HL-60 (cell line): ENCODE measurements around the gene KIF24.

Source experiments
- GABPA ChIP-seq: IDR thresholded peaks from 2 replicates; pipeline ENCODE4 v1.6.1; 2012; ENCODE audit warnings: low read depth
- POLR2AphosphoS5 ChIP-seq: IDR thresholded peaks from 2 replicates; pipeline ENCODE4 v1.6.1; 2012; ENCODE audit warnings: low read depth
- SPI1 ChIP-seq: IDR thresholded peaks from 2 replicates; pipeline ENCODE4 v1.6.1; 2012; ENCODE audit warnings: low read depth, mild to moderate bottlenecking, borderline replicate concordance
- TF ChIP-seq, protein P1 (sequence below): IDR thresholded peaks from one replicate; pipeline ENCODE4 v1.5.1; 2011; ENCODE audit warnings: low read length, control low read depth, inconsistent platforms; ENCODE audit not compliant: insufficient read depth
- TF ChIP-seq, protein P2 (sequence below): IDR thresholded peaks from 2 replicates; pipeline ENCODE4 v1.6.1; 2012; ENCODE audit warnings: low read depth; ENCODE audit not compliant: insufficient replicate concordance

DNA sequence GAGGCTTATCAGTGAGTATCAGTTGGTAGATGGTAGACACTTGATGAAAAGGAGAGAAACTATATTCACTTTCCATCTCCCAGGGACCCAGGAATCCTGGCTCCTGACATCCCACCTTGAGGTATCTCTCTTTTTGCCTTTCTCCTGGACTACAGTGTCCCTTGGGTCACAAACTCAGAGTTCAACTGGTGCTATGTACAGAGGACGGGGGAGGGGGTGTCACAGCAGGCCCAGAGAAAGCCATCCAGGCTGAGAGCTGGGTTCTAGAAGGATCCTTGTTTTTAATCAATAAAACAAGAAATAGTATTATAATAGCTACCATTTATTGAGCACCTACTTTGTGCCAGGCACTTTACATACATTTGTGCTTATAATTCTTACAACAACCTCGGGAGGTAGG, 37.3 kb upstream of the KIF24 start:
- TF ChIP-seq, protein P1, sequence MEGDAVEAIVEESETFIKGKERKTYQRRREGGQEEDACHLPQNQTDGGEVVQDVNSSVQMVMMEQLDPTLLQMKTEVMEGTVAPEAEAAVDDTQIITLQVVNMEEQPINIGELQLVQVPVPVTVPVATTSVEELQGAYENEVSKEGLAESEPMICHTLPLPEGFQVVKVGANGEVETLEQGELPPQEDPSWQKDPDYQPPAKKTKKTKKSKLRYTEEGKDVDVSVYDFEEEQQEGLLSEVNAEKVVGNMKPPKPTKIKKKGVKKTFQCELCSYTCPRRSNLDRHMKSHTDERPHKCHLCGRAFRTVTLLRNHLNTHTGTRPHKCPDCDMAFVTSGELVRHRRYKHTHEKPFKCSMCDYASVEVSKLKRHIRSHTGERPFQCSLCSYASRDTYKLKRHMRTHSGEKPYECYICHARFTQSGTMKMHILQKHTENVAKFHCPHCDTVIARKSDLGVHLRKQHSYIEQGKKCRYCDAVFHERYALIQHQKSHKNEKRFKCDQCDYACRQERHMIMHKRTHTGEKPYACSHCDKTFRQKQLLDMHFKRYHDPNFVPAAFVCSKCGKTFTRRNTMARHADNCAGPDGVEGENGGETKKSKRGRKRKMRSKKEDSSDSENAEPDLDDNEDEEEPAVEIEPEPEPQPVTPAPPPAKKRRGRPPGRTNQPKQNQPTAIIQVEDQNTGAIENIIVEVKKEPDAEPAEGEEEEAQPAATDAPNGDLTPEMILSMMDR, result no peak
- TF ChIP-seq, protein P2, sequence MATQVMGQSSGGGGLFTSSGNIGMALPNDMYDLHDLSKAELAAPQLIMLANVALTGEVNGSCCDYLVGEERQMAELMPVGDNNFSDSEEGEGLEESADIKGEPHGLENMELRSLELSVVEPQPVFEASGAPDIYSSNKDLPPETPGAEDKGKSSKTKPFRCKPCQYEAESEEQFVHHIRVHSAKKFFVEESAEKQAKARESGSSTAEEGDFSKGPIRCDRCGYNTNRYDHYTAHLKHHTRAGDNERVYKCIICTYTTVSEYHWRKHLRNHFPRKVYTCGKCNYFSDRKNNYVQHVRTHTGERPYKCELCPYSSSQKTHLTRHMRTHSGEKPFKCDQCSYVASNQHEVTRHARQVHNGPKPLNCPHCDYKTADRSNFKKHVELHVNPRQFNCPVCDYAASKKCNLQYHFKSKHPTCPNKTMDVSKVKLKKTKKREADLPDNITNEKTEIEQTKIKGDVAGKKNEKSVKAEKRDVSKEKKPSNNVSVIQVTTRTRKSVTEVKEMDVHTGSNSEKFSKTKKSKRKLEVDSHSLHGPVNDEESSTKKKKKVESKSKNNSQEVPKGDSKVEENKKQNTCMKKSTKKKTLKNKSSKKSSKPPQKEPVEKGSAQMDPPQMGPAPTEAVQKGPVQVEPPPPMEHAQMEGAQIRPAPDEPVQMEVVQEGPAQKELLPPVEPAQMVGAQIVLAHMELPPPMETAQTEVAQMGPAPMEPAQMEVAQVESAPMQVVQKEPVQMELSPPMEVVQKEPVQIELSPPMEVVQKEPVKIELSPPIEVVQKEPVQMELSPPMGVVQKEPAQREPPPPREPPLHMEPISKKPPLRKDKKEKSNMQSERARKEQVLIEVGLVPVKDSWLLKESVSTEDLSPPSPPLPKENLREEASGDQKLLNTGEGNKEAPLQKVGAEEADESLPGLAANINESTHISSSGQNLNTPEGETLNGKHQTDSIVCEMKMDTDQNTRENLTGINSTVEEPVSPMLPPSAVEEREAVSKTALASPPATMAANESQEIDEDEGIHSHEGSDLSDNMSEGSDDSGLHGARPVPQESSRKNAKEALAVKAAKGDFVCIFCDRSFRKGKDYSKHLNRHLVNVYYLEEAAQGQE, result no peak
- TF ChIP-seq POLR2AphosphoS5 (no peak), GABPA (no peak), SPI1 (no peak)
